Right ventricle myocardium superior (tissue), 1 donor: ENCODE data around the gene NOL3. TPM values are rescaled to one million over a fixed set of nuclear protein-coding genes. Genes with fewer than 3 reads are reported as not detected.

Experiments
- ATAC-seq: fragments of 200-7000 bp; cut with Tn5 transposase; one replicate; pipeline ENCODE4 v1.9.1; 2020; ENCODE audit warnings: mild to moderate bottlenecking; ENCODE audit not compliant: poor library complexity
- DNase-seq: peaks from one replicate; pipeline ENCODE4 v3.0.0-alpha.2; 2020
- intact Hi-C: fragments of 100-400 bp; cut with DNase I; formaldehyde crosslinking; loops from one replicate; pipeline ENCODE4 v1.11.2; 2022
- total RNA-seq: library from RNA; stranded (reverse); fragmentation: NEBNext Ultra II Directional; extraction: Animal tissue kit (Norgen Biotek cat#: 25700); gene quantifications from one replicate; pipeline ENCODE4 v1.2.1, GENCODE V29; 2021
- donor health status: DM: no; HTN: yes; CAD: no; lungs with severe emphysema.

Gene NOL3
- total RNA-seq, 1 donor from 2014 or later: 105 TPM

- no peak for DNase-seq
- no peak for ATAC-seq
- intact Hi-C loops: no loop called here
These were observed 4.2 kb upstream of the NOL3 start for GRCh38 chr16:67166110-67166547.

- ATAC-seq: no peak
- no peak for DNase-seq
- intact Hi-C loops: no loop called here
These were observed 3.7 kb upstream of the NOL3 start for GRCh38 chr16:67166598-67167168.

GRCh38 chr16:67167588-67167987 lies 2.8 kb upstream of the NOL3 start:
- ATAC-seq: no peak
- intact Hi-C loops: no loop called here
- no peak for DNase-seq

GRCh38 chr16:67169011-67169451 lies 1.3 kb upstream of the NOL3 start:
- DNase-seq (no peak), ATAC-seq (no peak)
- intact Hi-C loops: no loop called here

- peak; percentile 73 for DNase-seq
- intact Hi-C loops: no loop called here
- no peak for ATAC-seq
These were observed 633 bp upstream of the NOL3 start for GRCh38 chr16:67169642-67170167.

- ATAC-seq (peak; percentile 12), DNase-seq (no peak)
- intact Hi-C loops: no loop called here
These were observed 761 bp downstream of the NOL3 start for GRCh38 chr16:67170949-67171649.

GRCh38 chr16:67173323-67173722 lies 3.0 kb downstream of the NOL3 start:
- intact Hi-C loops: no loop called here
- no peak for ATAC-seq

GRCh38 chr16:67173808-67174705 lies 3.7 kb downstream of the NOL3 start:
- intact Hi-C loops: no loop called here
- peak; percentile 70 for ATAC-seq
- DNase-seq: peak; percentile 94

More at GRCh38 chr16:67173323-67173722, 3.0 kb downstream of the NOL3 start:
- no peak for DNase-seq

GRCh38 chr16:67174706-67175231 lies 4.4 kb downstream of the NOL3 start:
- DNase-seq: no peak
- ATAC-seq: no peak
- intact Hi-C loops: no loop called here

GRCh38 chr16:67176662-67177061 lies 6.3 kb downstream of the NOL3 start:
- intact Hi-C loops: no loop called here
- DNase-seq (no peak), ATAC-seq (no peak)

- intact Hi-C loops: no loop called here
- ATAC-seq: peak; percentile 48
- peak; percentile 73 for DNase-seq
These were observed 7.7 kb downstream of the NOL3 start for GRCh38 chr16:67177743-67178699.

- DNase-seq (no peak), ATAC-seq (no peak)
- intact Hi-C loops: no loop called here
These were observed 9.2 kb downstream of the NOL3 start for GRCh38 chr16:67179421-67180080.

GRCh38 chr16:67180166-67180565 lies 9.8 kb downstream of the NOL3 start:
- DNase-seq: no peak
- ATAC-seq: no peak

GRCh38 chr16:67181346-67181745 lies 11.0 kb downstream of the NOL3 start:
- intact Hi-C loops: no loop called here

More at GRCh38 chr16:67180166-67180565, 9.8 kb downstream of the NOL3 start:
- intact Hi-C loops: no loop called here

GRCh38 chr16:67182288-67182687 lies 11.9 kb downstream of the NOL3 start:
- no peak for DNase-seq
- ATAC-seq: no peak
- intact Hi-C loops: no loop called here

More at GRCh38 chr16:67181346-67181745, 11.0 kb downstream of the NOL3 start:
- DNase-seq (no peak), ATAC-seq (no peak)

GRCh38 chr16:67183284-67183626 lies 12.9 kb downstream of the NOL3 start:
- intact Hi-C loops: no loop called here
- ATAC-seq (no peak), DNase-seq (no peak)
